Measurements from ENCODE around the gene CALN1.

The CALN1 gene

DNA sequence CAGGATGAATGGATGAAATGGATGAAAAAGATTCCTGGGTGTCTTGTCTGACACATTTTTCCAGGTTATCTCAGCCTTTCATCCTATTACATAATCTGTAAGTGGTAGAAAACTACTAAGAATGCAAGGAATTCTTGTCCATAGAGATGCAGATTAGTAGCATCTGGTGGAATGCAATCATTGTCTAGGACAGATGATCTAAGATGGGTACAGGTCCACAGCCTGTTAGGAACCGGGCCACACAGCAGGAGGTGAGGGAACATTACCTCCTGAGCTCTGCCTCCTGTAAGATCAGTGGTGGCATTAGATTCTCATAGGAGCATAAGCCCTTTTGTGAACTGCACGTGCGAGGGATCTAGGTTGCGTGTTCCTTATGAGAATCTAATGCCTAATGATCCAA lies 225.0 kb downstream of the CALN1 start:
- no peak for DNase-seq (ENCODE audit: low read depth in 3 of 3)

DNA sequence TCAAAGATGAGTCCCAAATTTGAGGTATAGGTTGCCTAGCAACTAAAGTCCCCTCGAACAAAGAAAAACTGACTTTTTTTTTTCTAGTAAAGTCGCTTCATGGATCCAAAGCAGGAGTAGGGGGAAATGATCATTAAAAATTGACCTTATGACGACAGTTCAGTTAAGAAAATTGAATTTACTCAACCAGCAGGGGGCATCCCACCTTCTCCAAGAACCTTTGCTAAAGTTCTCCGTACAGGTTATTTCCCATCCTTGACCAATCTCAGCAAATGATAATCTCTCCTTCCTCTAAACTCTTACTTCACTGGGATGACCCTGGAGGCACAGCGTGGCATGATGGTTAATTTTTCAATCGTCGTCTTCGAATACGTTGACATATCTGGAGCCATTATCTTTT lies 228.3 kb downstream of the CALN1 start:
- DNase-seq (ENCODE audit: low read depth in 3 of 3): no peak

DNA sequence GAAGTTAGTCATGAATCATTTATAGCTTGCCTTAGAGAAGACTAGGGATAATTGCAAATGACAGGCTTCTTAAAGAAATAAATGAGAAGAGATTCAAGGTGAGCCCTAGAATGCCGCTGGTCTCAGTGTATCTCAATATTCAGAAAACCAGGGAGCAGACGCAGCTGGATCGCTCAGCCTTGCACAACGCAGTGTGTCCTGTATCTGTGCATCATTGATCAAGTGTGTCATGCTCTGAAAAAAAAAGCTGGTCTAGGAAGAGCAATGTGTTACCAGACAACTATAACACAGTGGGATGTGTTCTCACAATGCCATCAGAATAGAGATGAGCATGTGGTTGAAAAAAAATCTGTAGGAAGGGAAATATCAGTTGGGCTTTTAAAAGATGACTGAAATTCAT lies 230.1 kb downstream of the CALN1 start:
- no peak for DNase-seq (ENCODE audit: low read depth in 3 of 3)

DNA sequence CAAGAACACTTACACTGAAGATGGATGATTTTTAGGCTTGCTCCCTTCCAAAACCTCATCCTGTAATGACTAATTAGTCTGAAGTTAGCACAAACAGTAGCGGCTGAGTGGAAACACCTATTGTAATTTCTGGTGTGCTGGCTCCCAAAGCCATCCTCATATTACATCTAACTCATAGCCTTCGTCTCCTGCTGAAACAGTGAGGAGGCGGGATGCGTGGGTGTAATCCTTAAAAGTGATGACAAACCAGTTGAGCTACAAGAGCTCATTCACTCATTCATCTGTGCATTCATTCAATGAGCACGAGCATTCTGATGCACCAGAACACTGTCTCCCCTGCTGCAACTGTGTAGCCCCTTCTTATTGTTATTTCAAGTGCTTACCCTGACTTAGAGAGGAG lies 235.3 kb downstream of the CALN1 start:
- DNase-seq (ENCODE audit: low read depth in 3 of 3): no peak

DNA sequence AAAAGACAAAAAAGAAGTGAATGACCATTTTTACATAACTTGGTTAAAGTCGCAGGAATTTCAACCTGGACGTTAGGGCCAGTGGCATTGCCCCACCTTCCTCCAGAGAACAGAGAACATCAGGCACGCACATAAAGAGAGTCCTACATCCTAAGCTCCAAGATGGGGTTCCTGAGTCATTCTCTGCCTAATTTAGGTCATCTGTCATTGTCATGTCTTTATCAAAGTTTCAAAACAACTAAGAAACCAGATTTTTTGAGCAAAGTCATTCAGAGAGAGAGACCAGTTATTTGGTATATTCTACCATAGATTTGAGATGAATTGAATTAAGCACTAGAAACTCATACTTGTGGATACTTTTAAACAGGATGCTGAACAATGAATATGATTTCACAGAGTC lies 241.7 kb downstream of the CALN1 start:
- DNase-seq (ENCODE audit: low read depth in 3 of 3): no peak

DNA sequence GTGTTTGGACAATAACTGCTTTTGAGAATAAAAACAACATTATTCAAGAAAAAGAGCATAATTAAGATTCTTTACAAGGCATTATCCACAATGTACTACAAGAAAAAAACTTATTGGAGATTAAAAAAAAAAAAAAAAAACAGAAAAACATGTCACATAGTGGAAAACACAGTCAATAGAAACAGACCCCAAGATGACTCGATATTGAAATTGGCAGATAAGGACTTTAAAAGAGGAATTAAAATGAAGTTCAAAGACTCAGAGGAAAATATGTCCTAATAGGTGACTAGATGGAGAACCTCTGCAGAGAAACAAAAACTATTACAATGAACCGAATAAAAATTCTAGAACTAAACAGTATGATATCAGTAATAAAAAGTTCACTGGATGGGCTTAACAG lies 248.9 kb downstream of the CALN1 start:
- no peak for DNase-seq (ENCODE audit: low read depth in 3 of 3)

DNA sequence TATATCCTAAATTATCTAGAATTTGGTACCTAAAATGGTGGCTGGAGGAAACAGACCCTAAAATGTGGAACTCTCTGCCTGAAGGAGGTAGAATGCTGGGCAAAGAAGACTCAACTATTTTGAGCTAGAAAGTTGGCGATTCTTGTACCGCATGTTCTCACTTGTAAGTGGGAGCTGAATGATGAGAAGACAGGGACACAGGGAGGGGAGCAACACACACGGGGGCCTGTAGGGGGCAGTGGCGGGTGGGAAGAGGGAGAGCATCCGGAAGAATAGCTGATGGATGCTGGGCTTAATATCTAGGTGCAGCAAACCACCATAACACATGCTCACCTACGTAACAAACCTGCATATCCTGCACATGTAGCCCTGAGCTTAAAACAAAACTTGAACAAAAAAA lies 250.6 kb downstream of the CALN1 start:
- no peak for DNase-seq (ENCODE audit: low read depth in 3 of 3)

DNA sequence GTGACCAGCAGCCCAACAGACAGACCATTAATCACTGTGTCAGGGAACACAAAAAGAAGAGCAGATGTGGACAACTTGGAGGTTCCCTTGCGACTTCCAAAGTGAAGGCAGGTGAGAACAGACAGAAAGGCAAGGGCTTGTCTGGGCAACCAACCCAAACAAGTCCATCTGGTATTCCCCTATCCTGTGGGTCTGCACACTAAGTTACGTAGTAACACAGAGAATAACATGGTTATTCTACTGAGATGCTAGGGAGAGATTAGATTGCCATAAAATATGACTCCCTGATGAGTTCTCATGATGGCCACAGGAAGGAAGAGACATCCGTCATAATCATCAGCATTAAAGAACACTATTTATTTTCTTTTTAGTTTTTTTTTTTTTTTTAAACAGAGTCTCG lies 252.2 kb downstream of the CALN1 start:
- no peak for DNase-seq (ENCODE audit: low read depth in 3 of 3)

DNA sequence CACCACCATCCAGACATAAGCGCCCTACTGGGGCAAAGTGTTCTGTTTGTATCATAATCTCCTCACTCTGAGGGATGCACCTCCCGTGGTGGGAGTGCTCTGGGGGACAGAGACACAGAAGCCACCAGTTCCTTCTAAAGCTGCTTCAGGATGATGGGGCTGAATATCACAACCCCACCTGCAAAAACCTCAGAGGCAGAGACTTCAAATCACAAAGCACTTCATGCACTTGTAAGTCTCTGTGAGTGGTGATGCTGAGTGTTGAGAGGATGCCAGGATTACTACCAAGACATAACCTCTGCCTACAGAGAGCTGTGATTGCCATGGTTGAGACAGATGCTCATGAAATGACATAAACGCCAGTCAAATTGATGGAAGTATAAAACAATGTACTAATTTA lies 255.5 kb downstream of the CALN1 start:
- DNase-seq (ENCODE audit: low read depth in 3 of 3): no peak

DNA sequence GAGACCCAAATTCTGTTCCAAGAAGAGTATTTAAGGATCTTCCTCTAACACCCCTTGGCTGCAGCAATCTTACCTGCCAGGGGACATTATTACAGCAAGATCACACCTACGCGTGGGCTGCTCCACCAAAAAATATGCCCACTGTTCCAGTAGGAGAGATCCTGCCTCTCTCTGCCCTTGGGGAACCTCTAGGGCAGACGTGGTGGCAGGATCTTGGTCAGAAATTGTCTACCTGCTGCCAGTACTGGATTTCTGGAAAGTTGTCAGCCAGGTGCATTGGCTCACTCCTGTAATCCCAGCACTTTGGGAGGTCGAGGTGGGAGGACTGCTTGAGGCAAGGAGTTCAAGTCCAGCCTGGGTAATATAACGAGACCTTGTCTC lies 259.0 kb downstream of the CALN1 start:
- DNase-seq (ENCODE audit: low read depth in 3 of 3): no peak

DNA sequence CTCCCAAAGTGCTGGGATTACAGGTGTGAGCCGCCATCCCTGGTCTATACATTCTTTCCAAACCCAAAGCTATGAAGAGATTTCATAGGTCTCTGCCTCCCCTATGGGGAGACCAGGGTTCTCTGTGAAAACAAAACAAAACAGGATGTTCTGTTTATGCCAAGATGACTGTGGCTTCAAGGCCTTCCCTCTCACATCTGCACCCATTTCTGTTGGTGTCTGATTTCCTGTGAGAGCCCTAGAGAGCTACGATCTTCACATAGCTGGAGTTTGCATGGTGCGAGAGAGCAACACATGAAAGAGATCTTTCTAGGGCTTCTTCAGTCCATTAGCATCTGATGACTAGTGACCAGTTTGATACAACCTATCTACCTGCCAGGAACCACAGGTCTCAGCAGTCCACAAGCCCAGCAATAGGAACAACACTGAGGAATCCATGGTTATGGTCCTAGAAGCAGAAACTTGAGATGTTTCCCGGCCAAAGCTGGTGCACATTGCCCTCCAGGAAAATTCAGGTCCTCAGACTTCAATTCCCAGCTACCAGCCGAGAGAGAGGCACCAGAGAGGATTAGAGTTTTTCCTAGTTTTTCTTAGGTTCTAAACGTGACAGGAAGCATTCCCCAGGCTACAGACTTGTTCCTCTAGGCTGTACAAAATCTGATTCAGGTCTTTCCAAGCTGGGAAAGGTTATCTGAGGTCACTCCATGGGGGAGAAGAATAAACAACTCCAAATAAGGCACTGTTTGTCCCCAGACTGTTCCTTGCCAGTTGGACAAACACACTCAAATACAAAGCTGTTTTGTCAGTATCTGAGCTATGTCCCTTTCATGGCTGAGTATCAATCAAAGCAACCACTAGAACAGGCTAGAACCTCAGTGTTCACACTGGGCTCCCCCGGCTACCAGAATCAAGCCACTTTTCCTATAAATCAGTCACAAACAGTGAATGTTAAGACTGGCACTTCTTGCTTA lies 259.7 kb downstream of the CALN1 start:
- no peak for DNase-seq (ENCODE audit: low read depth in 3 of 3)

DNA sequence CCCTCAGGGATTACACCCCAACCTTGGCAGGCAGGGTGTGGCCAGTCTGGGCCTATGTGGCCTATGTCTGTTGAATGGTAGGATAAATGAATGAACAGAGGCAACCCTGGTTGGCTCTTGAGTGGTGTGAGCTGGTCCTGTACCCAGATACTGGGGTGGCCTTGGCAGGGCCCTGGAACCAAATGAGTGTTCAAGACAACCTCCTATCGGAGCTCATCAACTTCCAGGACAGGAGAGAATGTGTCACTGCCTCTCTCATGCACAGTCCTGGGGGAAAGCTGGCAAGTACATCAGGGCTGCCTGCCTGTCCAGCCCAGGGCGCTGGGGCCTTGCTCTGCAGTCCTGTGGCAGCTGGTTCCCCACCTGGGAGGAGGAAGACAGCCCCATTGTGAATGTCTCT lies 271.6 kb downstream of the CALN1 start:
- no peak for DNase-seq (ENCODE audit: low read depth in 3 of 3)

DNA sequence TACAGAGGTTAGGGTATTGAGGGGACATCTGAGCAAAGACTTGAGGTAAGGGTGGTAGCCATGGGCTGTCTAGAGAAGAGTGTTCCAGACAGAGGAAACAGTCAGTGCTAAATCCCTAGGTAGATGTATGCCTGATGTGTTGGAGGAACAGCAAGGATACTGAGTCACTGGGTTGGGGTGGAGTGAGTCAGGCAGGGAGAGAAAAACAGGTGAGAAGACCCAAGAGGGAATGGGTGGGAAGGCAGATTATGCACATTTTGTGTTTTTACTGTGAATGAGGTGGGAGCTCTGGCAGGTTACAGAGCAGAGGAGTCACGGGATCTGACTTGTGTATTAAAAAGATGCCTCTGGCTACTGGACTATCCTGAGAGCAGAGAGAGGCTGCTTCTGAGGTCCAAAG lies 285.0 kb downstream of the CALN1 start:
- DNase-seq (ENCODE audit: low read depth in 3 of 3): no peak

DNA sequence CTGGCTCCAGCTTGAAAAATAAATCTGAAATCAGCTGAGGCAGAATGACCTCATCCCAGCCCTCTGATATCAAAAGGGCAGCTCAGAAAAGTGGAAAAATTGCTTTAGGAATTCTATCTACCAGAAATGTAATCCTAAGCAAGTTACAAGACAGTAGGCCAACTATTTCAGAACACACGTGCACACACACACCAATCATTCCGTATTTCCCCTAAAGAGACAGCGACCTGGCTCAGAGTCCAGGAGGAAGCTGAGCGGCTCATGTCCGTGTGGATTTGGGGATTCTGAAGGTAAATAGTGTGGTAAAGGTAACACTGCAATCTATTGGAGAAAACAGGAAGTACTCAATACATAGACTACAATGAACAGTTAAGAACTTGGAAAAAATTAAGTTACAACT lies 288.2 kb downstream of the CALN1 start:
- no peak for DNase-seq (ENCODE audit: low read depth in 3 of 3)

DNA sequence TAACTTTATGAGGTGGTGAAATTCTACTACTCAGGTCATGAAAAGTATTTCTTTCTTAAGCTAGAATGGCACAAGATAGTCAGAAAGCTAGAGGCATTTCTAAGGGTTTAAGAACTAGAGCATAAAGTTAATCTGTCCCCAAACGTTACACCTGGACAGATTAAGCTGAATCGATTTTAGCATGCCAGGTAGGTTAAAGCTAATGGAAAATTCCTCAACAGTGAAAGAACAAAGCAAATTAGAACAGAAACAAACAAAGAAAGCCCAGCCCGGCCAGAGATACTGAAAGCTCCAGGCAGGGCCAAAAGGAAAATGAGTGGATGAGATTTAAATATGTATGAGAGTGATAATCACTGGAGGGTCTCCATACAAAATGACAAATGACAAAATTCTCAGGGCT lies 293.8 kb downstream of the CALN1 start:
- DNase-seq (ENCODE audit: low read depth in 3 of 3): no peak

DNA sequence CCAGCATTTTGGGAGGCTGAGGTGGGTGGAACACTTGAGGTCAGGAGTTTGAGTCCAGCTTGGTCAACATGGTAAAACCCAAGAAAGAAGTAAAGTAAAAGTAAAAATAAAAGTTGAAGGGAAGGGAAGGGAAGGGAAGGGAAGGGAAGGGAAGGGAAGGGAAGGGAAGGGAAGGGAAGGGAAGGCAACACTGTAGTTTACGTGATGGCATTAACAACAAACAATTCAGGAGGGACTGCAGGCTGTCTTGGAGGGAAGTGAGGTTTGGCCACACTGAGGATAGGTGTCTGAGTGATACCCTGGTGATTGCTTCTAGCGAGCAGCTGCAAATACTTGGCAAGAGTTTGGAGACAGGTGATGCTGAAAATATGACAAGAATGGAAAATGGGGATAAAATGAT lies 298.0 kb downstream of the CALN1 start:
- DNase-seq (ENCODE audit: low read depth in 3 of 3): no peak

DNA sequence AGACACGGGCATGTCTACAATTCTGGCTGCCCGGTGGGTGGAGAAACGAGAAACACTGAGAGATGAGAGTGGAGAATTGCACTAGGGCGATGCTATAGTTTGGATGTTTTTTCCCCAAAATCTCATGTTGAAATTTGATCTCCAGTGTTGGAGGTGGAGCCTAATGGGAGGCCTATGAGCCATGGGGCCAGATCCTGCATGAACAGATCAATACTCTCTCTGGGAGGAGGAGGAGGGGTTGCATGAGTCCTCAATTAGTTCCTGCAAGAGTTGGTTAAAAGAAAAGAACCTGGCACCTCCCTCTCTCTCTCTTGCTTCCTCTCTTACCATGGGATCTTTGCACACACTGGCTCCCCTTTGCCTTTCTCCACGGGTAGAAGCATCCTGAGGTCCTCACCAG lies 299.1 kb downstream of the CALN1 start:
- no peak for DNase-seq (ENCODE audit: low read depth in 3 of 3)

DNA sequence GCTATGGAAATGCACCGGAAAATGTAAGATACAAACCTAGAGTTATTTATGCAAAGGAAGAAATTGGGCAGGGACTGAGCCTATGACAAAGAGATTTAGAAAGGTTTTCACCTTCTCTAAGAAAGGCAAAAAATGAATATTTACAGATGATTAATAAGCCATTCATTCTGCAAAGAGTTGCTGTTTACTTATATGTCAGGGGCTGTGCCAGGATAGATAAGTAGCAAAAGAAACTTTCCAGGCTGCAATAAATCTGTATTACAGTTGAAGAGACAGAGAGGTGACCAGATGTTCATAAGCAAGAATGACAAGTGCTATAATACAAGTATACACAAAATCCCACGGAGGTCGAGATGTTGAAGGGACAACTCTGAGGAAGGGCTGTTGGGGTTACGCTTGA lies 299.6 kb downstream of the CALN1 start:
- no peak for DNase-seq (ENCODE audit: low read depth in 3 of 3)

DNA sequence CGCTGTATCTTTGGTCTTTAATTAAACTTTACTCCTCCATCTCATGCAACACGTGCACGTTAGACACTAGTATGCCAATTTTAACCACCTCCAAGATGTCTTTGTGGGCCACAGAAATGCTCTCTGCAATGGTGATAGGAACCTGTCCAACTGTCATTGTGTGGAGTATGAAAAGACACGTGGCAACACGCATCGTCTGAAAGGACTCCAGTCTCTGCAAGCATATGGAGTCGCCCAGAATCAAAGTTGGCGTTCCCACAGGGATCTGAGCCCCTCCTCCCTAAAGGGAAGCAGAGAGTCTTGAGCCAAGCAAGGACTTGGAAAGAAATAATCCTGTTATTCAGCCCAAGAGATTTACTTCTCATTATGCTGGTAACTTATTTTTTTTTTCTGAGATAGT lies 301.1 kb downstream of the CALN1 start:
- DNase-seq (ENCODE audit: low read depth in 3 of 3): no peak

DNA sequence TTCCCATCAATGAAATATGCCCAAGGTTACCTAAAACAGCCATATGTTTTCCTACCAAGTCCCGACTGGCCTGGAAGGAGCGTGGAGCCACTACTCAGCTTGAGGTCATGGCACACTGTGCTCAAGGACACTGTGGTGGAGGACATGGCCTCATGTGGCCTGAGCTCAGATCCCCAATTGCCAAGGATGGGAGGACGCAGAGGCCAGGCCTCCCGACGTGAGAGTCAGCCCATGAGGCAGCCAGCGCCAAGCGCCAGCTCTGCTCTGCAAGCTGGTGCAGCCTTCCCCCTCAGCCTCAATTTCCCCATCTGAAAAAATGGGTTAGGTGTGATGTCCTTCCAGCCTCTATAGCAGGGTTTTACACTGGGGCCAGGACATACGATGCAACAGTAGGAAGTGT lies 302.6 kb downstream of the CALN1 start:
- no peak for DNase-seq (ENCODE audit: low read depth in 3 of 3)

DNA sequence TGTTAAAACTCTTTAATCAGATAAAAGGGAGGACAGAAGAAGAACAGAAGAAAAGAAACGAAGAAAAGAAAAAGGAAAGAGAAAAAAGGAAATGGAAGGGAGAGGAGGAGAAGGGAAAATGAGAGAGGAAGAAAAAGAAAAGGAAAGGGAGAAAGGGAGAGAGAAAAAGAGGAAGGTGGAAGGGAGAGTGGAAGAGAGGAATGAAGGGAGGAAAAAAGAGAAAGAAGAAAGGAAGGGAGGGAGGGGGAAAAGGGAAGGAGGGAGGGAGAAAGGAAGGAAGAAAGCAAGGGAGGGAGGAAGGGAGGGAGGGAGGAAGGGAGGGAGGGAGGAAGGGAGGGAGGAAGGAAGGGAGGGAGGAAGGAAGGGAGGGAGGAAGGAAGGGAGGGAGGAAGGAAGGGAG lies 305.7 kb downstream of the CALN1 start:
- DNase-seq (ENCODE audit: low read depth in 3 of 3): no peak

DNA sequence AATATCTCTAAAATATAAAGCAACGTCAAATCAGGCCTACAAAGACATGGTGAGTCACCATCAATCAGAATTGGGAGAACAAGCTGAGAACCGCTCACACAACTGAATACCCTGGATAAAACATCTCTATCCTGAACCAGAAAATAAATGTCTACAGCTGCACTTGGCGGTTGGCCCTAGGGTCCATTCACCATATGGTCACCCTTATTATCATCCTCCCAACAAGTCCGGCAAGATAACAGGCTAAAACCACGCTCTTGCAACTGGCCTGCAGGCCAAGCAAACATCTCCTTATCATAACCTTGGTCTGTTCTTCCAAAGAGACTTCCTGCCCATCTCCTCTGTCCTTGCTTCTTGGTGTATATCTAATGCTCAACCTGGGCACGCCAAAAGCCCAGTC lies 310.7 kb downstream of the CALN1 start:
- DNase-seq (ENCODE audit: low read depth in 3 of 3): no peak

DNA sequence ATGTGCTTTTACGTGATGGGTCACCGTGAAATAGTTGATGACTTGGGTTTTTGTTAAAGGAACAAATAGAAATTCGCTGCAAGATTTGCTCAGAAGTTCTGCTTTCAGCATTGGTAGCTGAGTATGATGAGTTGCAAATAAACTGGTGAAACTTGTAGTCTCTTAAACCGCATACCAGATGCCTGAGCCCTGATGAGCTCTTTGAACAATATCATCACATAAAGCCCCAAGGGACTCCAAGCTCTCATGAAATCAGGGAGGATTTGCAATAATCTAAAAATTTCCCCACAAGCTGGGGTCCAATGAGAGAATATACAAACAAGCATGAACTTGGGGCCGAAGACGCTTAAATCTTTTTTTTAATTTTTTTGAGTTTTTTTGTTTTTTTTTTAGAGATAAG lies 312.4 kb downstream of the CALN1 start:
- no peak for DNase-seq (ENCODE audit: low read depth in 3 of 3)
